DND-41 (cell line): ENCODE data around the gene ENPP6.

Experiments used
- ATAC-seq: fragments of 200-7000 bp; cut with Tn5 transposase; 3 replicates; pipeline ENCODE4 v1.9.1; 2021; ENCODE audit warnings: low read depth; ENCODE audit not compliant: insufficient read depth
- DNase-seq: peaks from one replicate; pipeline ENCODE4 v3.0.0-alpha.2; 2020
- H2AFZ ChIP-seq: 2 replicates; pipeline ENCODE4 v1.6.0; 2012; ENCODE audit warnings: low read depth, low read length
- H3K27ac ChIP-seq: 2 replicates; pipeline ENCODE4 v1.5.1; 2012; ENCODE audit warnings: low read length, inconsistent platforms
- H3K27me3 ChIP-seq: fragments of 200-600 bp; sonication (generic); 2 replicates; pipeline ENCODE4 v1.6.0; 2012; ENCODE audit warnings: low read length, mild to moderate bottlenecking, inconsistent platforms; ENCODE audit not compliant: insufficient read depth, poor library complexity
- H3K36me3 ChIP-seq: 2 replicates; pipeline ENCODE4 v1.5.1; 2012; ENCODE audit warnings: low read length, inconsistent platforms; ENCODE audit not compliant: insufficient read depth
- H3K4me1 ChIP-seq: 2 replicates; pipeline ENCODE4 v1.5.1; 2012; ENCODE audit warnings: mild to moderate bottlenecking, low read length; ENCODE audit not compliant: insufficient read depth
- H3K4me2 ChIP-seq: 2 replicates; pipeline ENCODE4 v1.6.0; 2012; ENCODE audit warnings: mild to moderate bottlenecking, moderate library complexity, low read length, inconsistent platforms; ENCODE audit not compliant: insufficient read depth
- H3K4me3 ChIP-seq, 2 experiments: fragments of 200-600 bp in 1 of 2; shearing (Covaris generic) in 1 of 2; 2 replicates each; pipeline ENCODE4 v1.5.1; 2012 to 2016; ENCODE audit warnings: inconsistent platforms in 2 of 2, low read length in 2 of 2, mild to moderate bottlenecking in 2 of 2, low read depth in 1 of 2, moderate library complexity in 1 of 2
- H3K79me2 ChIP-seq: 2 replicates; pipeline ENCODE4 v1.6.0; 2012; ENCODE audit warnings: low read length, inconsistent platforms; ENCODE audit not compliant: insufficient read depth
- H3K9ac ChIP-seq: 2 replicates; pipeline ENCODE4 v1.6.0; 2012; ENCODE audit warnings: low read depth, mild to moderate bottlenecking, inconsistent platforms, low read length, moderate library complexity
- H3K9me3 ChIP-seq: 2 replicates; pipeline ENCODE4 v1.5.1; 2012; ENCODE audit warnings: low read length, moderate library complexity, mild to moderate bottlenecking, inconsistent platforms; ENCODE audit not compliant: insufficient read depth, severe bottlenecking
- H4K20me1 ChIP-seq: 2 replicates; pipeline ENCODE4 v1.6.0; 2012; ENCODE audit warnings: low read length; ENCODE audit not compliant: insufficient read depth
- CTCF ChIP-seq: IDR thresholded peaks from 2 replicates; pipeline ENCODE4 v1.5.1; 2012; ENCODE audit warnings: borderline replicate concordance, low read length, moderate library complexity, mild to moderate bottlenecking; ENCODE audit not compliant: poor library complexity, severe bottlenecking; ENCODE audit errors: extremely low read depth
- EZH2 ChIP-seq: IDR thresholded peaks from 3 replicates; pipeline ENCODE4 v1.6.1; 2012; ENCODE audit warnings: borderline replicate concordance, low read depth, mild to moderate bottlenecking, moderate library complexity, low read length, inconsistent platforms; ENCODE audit not compliant: severe bottlenecking

The ENPP6 gene

GRCh38 chr4:184199780-184200179 lies 17.9 kb downstream of the ENPP6 start:
- H3K9me3 ChIP-seq: no peaks in the 10 kb centered on the region
- no peaks in the 10 kb centered on the region for H3K4me1 ChIP-seq
- H3K27ac ChIP-seq: no peak overlapping the region
- no peak overlapping the region for H2AFZ ChIP-seq
- DNase-seq (no peak), ATAC-seq (no peak)
- H3K9ac ChIP-seq: no peak overlapping the region
- H3K79me2 ChIP-seq: no peaks in the 10 kb centered on the region
- no peaks in the 10 kb centered on the region for H3K27me3 ChIP-seq
- H4K20me1 ChIP-seq: no peaks in the 10 kb centered on the region
- H3K36me3 ChIP-seq: no peaks in the 10 kb centered on the region
- H3K4me3 ChIP-seq: no peak overlapping the region
- TF ChIP-seq EZH2: no peak
- TF ChIP-seq CTCF: no peak
- H3K4me2 ChIP-seq: no peak overlapping the region

- H2AFZ ChIP-seq: no peak overlapping the region
Observed at GRCh38 chr4:184198190-184198589, 19.5 kb downstream of the ENPP6 start.

GRCh38 chr4:184197536-184198082 lies 20.1 kb downstream of the ENPP6 start:
- H4K20me1 ChIP-seq: no peaks in the 10 kb centered on the region
- no peak overlapping the region for H3K4me2 ChIP-seq
- no peaks in the 10 kb centered on the region for H3K27me3 ChIP-seq
- no peaks in the 10 kb centered on the region for H3K36me3 ChIP-seq
- H3K79me2 ChIP-seq: no peaks in the 10 kb centered on the region
- no peaks in the 10 kb centered on the region for H3K4me1 ChIP-seq
- H2AFZ ChIP-seq: no peak overlapping the region
- H3K4me3 ChIP-seq: no peak overlapping the region
- TF ChIP-seq EZH2: no peak
- TF ChIP-seq CTCF: no peak
- no peak overlapping the region for H3K9ac ChIP-seq
- DNase-seq: no peak
- H3K9me3 ChIP-seq: no peaks in the 10 kb centered on the region
- ATAC-seq: no peak
- H3K27ac ChIP-seq: no peak overlapping the region

More at GRCh38 chr4:184198190-184198589, 19.5 kb downstream of the ENPP6 start:
- no peak overlapping the region for H3K27ac ChIP-seq
- DNase-seq (no peak), ATAC-seq (no peak)
- H3K27me3 ChIP-seq: no peaks in the 10 kb centered on the region
- no peak overlapping the region for H3K4me3 ChIP-seq
- no peak overlapping the region for H3K9ac ChIP-seq
- H4K20me1 ChIP-seq: no peaks in the 10 kb centered on the region
- TF ChIP-seq CTCF (no peak), EZH2 (no peak)
- H3K4me2 ChIP-seq: no peak overlapping the region
- no peaks in the 10 kb centered on the region for H3K36me3 ChIP-seq
- H3K79me2 ChIP-seq: no peaks in the 10 kb centered on the region
- H3K9me3 ChIP-seq: no peaks in the 10 kb centered on the region
- no peaks in the 10 kb centered on the region for H3K4me1 ChIP-seq
